ENCODE data around the gene MACROD1.
A peak's percentile ranks its signal among the peaks of the same experiment; 100 is the strongest.

DNA sequence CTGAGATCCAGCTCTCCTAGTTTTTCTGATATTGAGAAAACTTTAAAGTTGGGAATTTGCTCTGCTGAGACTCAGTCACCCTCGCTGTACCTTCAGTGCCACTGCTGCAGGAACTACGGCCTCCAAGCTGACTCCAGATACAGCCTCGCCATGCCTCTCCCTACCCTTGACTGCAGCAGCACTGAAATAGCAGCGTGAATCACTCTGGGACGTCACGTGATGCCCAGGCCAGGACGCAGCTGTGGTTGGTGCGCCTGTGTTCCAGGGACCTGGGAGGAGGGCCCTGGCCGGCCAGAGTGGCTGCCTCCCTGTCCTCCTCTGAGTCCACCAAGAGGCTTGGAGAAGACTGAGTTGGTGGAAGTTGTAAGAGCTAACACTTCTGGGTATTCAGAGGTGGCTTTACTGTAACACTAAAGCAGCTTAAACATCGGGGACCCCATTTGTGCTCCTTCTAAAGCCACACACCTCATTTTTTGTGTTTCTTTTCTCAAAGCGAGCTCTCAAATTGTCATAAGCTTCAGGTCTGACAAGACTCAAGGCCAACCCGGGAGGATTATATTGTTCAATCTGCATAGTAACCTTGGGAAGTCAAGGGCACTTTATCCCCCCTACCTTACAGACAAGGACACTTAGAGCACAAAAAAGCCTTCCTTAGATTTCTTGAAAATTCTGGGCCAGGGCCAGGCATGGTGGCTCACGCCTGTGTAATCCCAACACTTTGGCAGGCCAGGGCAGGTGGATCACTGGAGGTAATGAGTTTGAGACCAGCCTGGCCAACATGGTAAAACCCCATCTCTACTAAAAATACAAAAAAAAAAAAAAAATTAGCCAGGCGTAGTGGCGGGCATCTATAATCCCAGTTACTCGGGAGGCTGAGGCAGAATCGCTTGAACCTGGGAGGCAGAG, 15.8 kb upstream of the MACROD1 start:
- TF ChIP-seq, protein P1, sequence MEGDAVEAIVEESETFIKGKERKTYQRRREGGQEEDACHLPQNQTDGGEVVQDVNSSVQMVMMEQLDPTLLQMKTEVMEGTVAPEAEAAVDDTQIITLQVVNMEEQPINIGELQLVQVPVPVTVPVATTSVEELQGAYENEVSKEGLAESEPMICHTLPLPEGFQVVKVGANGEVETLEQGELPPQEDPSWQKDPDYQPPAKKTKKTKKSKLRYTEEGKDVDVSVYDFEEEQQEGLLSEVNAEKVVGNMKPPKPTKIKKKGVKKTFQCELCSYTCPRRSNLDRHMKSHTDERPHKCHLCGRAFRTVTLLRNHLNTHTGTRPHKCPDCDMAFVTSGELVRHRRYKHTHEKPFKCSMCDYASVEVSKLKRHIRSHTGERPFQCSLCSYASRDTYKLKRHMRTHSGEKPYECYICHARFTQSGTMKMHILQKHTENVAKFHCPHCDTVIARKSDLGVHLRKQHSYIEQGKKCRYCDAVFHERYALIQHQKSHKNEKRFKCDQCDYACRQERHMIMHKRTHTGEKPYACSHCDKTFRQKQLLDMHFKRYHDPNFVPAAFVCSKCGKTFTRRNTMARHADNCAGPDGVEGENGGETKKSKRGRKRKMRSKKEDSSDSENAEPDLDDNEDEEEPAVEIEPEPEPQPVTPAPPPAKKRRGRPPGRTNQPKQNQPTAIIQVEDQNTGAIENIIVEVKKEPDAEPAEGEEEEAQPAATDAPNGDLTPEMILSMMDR (IDR thresholded peaks at IDR 0.05): no peak
- TF ChIP-seq POLR2A (IDR thresholded peaks at IDR 0.05): peak in 1 of 2 donors; percentile 48

All from suprapubic skin (tissue), 3 donors.